ENCODE results near the gene MRGPRF.

DNA sequence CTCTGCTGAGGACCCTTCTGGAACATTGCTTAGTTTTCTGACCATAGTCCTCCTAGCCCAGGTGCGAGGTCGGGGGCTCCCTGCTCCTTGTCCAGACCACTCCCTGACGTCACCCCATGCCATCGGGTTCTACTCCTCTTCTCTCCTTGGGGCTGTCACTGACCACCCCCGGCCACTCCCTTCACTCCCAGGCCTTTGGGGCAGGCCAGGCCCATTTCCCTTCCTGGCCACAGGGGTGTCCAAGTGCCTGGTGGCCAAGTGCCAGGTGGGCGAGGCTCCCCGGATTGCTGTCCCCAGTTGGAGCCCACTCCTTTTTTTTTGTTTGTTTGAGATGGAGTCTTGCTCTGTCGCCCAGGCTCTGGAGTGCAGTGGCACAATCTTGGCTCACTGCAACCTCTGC, 51.8 kb downstream of the MRGPRF start:
- TF ChIP-seq, protein P1, sequence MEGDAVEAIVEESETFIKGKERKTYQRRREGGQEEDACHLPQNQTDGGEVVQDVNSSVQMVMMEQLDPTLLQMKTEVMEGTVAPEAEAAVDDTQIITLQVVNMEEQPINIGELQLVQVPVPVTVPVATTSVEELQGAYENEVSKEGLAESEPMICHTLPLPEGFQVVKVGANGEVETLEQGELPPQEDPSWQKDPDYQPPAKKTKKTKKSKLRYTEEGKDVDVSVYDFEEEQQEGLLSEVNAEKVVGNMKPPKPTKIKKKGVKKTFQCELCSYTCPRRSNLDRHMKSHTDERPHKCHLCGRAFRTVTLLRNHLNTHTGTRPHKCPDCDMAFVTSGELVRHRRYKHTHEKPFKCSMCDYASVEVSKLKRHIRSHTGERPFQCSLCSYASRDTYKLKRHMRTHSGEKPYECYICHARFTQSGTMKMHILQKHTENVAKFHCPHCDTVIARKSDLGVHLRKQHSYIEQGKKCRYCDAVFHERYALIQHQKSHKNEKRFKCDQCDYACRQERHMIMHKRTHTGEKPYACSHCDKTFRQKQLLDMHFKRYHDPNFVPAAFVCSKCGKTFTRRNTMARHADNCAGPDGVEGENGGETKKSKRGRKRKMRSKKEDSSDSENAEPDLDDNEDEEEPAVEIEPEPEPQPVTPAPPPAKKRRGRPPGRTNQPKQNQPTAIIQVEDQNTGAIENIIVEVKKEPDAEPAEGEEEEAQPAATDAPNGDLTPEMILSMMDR (IDR thresholded peaks at IDR 0.05; ENCODE audit: low read depth, low read length): no peak
- no peak for TF ChIP-seq EZH2phosphoT487 (IDR thresholded peaks at IDR 0.05; ENCODE audit: low read depth)

Data from OCI-LY3 (cell line).